HG02840 (cell line): ENCODE results near the gene NBPF20.
"Not testable (repeated sequence)": the region's sequence is repeated elsewhere in the genome, so short reads cannot be mapped to it uniquely, and the experiment has no call there.

ENCODE experiments used
- ATAC-seq: cut with Tn5 transposase; IDR thresholded peaks from one replicate; pipeline ENCODE4 v1.9.1; 2021; ENCODE audit warnings: mild to moderate bottlenecking, moderate library complexity, moderate number of reproducible peaks; ENCODE audit not compliant: unreplicated experiment, low FRiP score

Gene NBPF20

GRCh38 chr1:145425436-145426029 lies at the start of gene NBPF20:
Gene NBPF20, minus strand, starts transcription at chr1:145425603. Its CDS starts 20,331 bp downstream, at chr1:145405272.
- ATAC-seq, result peak; percentile 90

GRCh38 chr1:145474837-145475368 lies 49.5 kb upstream of the NBPF20 start:
- ATAC-seq, result not testable (repeated sequence)

- not testable (repeated sequence) for ATAC-seq
These were observed 47.3 kb upstream of the NBPF20 start for GRCh38 chr1:145472731-145473130.

GRCh38 chr1:145471365-145471764 lies 46.0 kb upstream of the NBPF20 start:
- ATAC-seq, result not testable (repeated sequence)

- peak; percentile 71 for ATAC-seq
These were observed 40.2 kb upstream of the NBPF20 start for GRCh38 chr1:145465405-145466144.

GRCh38 chr1:145464708-145465336 lies 39.4 kb upstream of the NBPF20 start:
- peak; percentile 24 for ATAC-seq

- ATAC-seq, result not testable (repeated sequence)
These were observed 38.6 kb upstream of the NBPF20 start for GRCh38 chr1:145464017-145464416.

- not testable (repeated sequence) for ATAC-seq
These were observed 35.3 kb upstream of the NBPF20 start for GRCh38 chr1:145460684-145461083.

- ATAC-seq, result not testable (repeated sequence)
These were observed 34.6 kb upstream of the NBPF20 start for GRCh38 chr1:145460048-145460447.

- not testable (repeated sequence) for ATAC-seq
These were observed 34.2 kb upstream of the NBPF20 start for GRCh38 chr1:145459591-145459990.

- not testable (repeated sequence) for ATAC-seq
These were observed 33.7 kb upstream of the NBPF20 start for GRCh38 chr1:145459063-145459462.

- not testable (repeated sequence) for ATAC-seq
These were observed 29.4 kb upstream of the NBPF20 start for GRCh38 chr1:145454824-145455177.

GRCh38 chr1:145453873-145454823 lies 28.7 kb upstream of the NBPF20 start:
- ATAC-seq, result not testable (repeated sequence)

- not testable (repeated sequence) for ATAC-seq
These were observed 27.1 kb upstream of the NBPF20 start for GRCh38 chr1:145452506-145452905.

GRCh38 chr1:145451914-145452313 lies 26.5 kb upstream of the NBPF20 start:
- ATAC-seq, result not testable (repeated sequence)

GRCh38 chr1:145445219-145445618 lies 19.8 kb upstream of the NBPF20 start:
- not testable (repeated sequence) for ATAC-seq

GRCh38 chr1:145442340-145442739 lies 16.9 kb upstream of the NBPF20 start:
- ATAC-seq, result not testable (repeated sequence)

- ATAC-seq, result not testable (repeated sequence)
These were observed 6.2 kb upstream of the NBPF20 start for GRCh38 chr1:145431363-145432256.

GRCh38 chr1:145430830-145431229 lies 5.4 kb upstream of the NBPF20 start:
- ATAC-seq, result not testable (repeated sequence)
